ENCODE results near the gene VPS13A.
"Not testable (repeated sequence)": the region's sequence is repeated elsewhere in the genome, so short reads cannot be mapped to it uniquely, and the experiment has no call there.

VPS13A gene

GRCh38 chr9:77422969-77423368 lies 245.6 kb downstream of the VPS13A start:
- no peak for DNase-seq (ENCODE audit: low read depth in 1 of 2, low spot score in 1 of 2)

- DNase-seq (ENCODE audit: low read depth in 1 of 2, low spot score in 1 of 2): no peak
Measured at GRCh38 chr9:77423841-77424240, 246.5 kb downstream of the VPS13A start.

GRCh38 chr9:77424993-77425392 lies 247.7 kb downstream of the VPS13A start:
- DNase-seq (ENCODE audit: low read depth in 1 of 2, low spot score in 1 of 2): no peak

- DNase-seq (ENCODE audit: low read depth in 1 of 2, low spot score in 1 of 2): no peak
Measured at GRCh38 chr9:77426712-77427111, 249.4 kb downstream of the VPS13A start.

- DNase-seq (ENCODE audit: low read depth in 1 of 2, low spot score in 1 of 2): no peak
Measured at GRCh38 chr9:77427256-77427927, 250.1 kb downstream of the VPS13A start.

GRCh38 chr9:77429928-77430327 lies 252.6 kb downstream of the VPS13A start:
- no peak for DNase-seq (ENCODE audit: low read depth in 1 of 2, low spot score in 1 of 2)

GRCh38 chr9:77432053-77432452 lies 254.7 kb downstream of the VPS13A start:
- DNase-seq (ENCODE audit: low read depth in 1 of 2, low spot score in 1 of 2): no peak

GRCh38 chr9:77433675-77434445 lies 256.5 kb downstream of the VPS13A start:
- DNase-seq (ENCODE audit: low read depth in 1 of 2, low spot score in 1 of 2): peak; percentile 7 to 14

GRCh38 chr9:77435277-77435676 lies 257.9 kb downstream of the VPS13A start:
- no peak for DNase-seq (ENCODE audit: low read depth in 1 of 2, low spot score in 1 of 2)

- DNase-seq (ENCODE audit: low read depth in 1 of 2, low spot score in 1 of 2): no peak
Measured at GRCh38 chr9:77435688-77436087, 258.4 kb downstream of the VPS13A start.

- DNase-seq (ENCODE audit: low read depth in 1 of 2, low spot score in 1 of 2): no peak
Measured at GRCh38 chr9:77438653-77439052, 261.3 kb downstream of the VPS13A start.

- no peak for DNase-seq (ENCODE audit: low read depth in 1 of 2, low spot score in 1 of 2)
Measured at GRCh38 chr9:77440057-77440456, 262.7 kb downstream of the VPS13A start.

GRCh38 chr9:77441124-77441523 lies 263.8 kb downstream of the VPS13A start:
- DNase-seq (ENCODE audit: low read depth in 1 of 2, low spot score in 1 of 2): not testable (repeated sequence)

- no peak for DNase-seq (ENCODE audit: low read depth in 1 of 2, low spot score in 1 of 2)
Measured at GRCh38 chr9:77442436-77442835, 265.1 kb downstream of the VPS13A start.

- DNase-seq (ENCODE audit: low read depth in 1 of 2, low spot score in 1 of 2): no peak
Measured at GRCh38 chr9:77447646-77448045, 270.3 kb downstream of the VPS13A start.

- DNase-seq (ENCODE audit: low read depth in 1 of 2, low spot score in 1 of 2): no peak
Measured at GRCh38 chr9:77449240-77450084, 272.1 kb downstream of the VPS13A start.

- DNase-seq (ENCODE audit: low read depth in 1 of 2, low spot score in 1 of 2): no peak
Measured at GRCh38 chr9:77450085-77450475, 272.7 kb downstream of the VPS13A start.

GRCh38 chr9:77451507-77451906 lies 274.2 kb downstream of the VPS13A start:
- DNase-seq (ENCODE audit: low read depth in 1 of 2, low spot score in 1 of 2): no peak

GRCh38 chr9:77453825-77454647 lies 276.7 kb downstream of the VPS13A start:
- DNase-seq (ENCODE audit: low read depth in 1 of 2, low spot score in 1 of 2): no peak

GRCh38 chr9:77454663-77455062 lies 277.3 kb downstream of the VPS13A start:
- DNase-seq (ENCODE audit: low read depth in 1 of 2, low spot score in 1 of 2): no peak
